Measurements from ENCODE around the gene WDR81. TPM values are rescaled to one million over a fixed set of nuclear protein-coding genes. Genes with fewer than 3 reads are reported as not detected.

The WDR81 gene
- total and polyA plus RNA-seq, 2 donors (not counting 1 experiment from before 2014, with no cell fraction given): 52.7 to 102 TPM

DNA sequence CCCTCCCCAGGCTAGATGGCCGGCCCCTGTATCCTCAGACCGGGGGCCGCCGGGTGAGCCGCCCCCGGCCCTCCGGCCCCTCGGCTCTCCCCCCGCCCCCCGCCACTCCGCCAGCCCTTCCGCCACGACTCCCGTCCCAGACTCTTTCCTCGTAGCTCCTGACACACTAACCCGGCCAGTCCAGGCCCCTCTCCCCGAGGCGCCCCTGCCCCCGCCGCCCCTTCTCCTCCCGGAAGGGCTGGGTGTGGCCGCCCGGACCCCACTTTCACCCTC, 8.8 kb upstream of the WDR81 start:
- H2AFZ ChIP-seq (ENCODE audit: insufficient read depth, low read depth, low read length, poor library complexity, severe bottlenecking): peak overlapping the region; percentile 82
- peaks cover 26 to 35% of the 10 kb centered on the region in 2 donors for H3K4me1 ChIP-seq (ENCODE audit: control insufficient read depth in 2 of 2, insufficient read depth in 2 of 2, low read length in 2 of 2)
- H3K4me2 ChIP-seq (replicated peaks; ENCODE audit: low read depth, low read length, poor library complexity, severe bottlenecking): peak overlapping the region; percentile 99
- CTCF ChIA-PET: interaction anchor here (1.0 to 12.4 kb wide), 9 partner anchors 16 to 152 kb away, joined by 3 to 397 read pairs (median 10); partner anchors contain the start of genes RPA1 and SMYD4
- H3K9ac ChIP-seq (ENCODE audit: low read length): peak overlapping the region; percentile 80
- intact Hi-C loops (cut with micrococcal nuclease): loop anchor here (1.0 to 2.0 kb wide), 7 partner anchors 31 to 677 kb away; partner anchors contain the start of genes INPP5K, PRPF8, RILP and SMYD4
- DNase-seq (no peak), ATAC-seq (ENCODE audit: low read depth) (no peak)
- H3K9me3 ChIP-seq (ENCODE audit: control extremely low read depth in 1 of 3, control insufficient read depth in 2 of 3, insufficient read depth in 1 of 3, low read length in 2 of 3): no peaks in the 10 kb centered on the region
- peak overlapping the region in 4 of 5 experiments; percentile 53 to 78 (median 60) for H3K4me3 ChIP-seq (ENCODE audit: control extremely low read depth in 1 of 5, extremely low read depth in 1 of 5, insufficient read depth in 1 of 5, low read depth in 2 of 5, low read length in 4 of 5)
- whole genome bisulfite sequencing (ENCODE audit: insufficient coverage): 0% methylated on average over 8 of the region's 23 CpGs
- H3K4me3 Mint-ChIP-seq: peak overlapping the region; percentile 93
- H3K27ac Mint-ChIP-seq: peak overlapping the region; percentile 89
- H3K4me1 Mint-ChIP-seq: peaks cover 31% of the 10 kb centered on the region
- H3K79me2 ChIP-seq (ENCODE audit: control insufficient read depth, insufficient read depth, low read length): no peaks in the 10 kb centered on the region
- H3K9me3 Mint-ChIP-seq (ENCODE audit: insufficient read depth): no peaks in the 10 kb centered on the region
- no peak for TF ChIP-seq CTCF (IDR thresholded peaks at IDR 0.05)
- no peak for TF ChIP-seq EZH2 (IDR thresholded peaks at IDR 0.05; ENCODE audit: borderline replicate concordance, insufficient read depth, low read depth, low read length, poor library complexity, severe bottlenecking)
- peak overlapping the region; percentile 30 to 75 for H3K27ac ChIP-seq (ENCODE audit: low read length in 2 of 2)
- peaks cover 0 to 33% (median 10%) of the 10 kb centered on the region in 4 experiments for H3K27me3 ChIP-seq (replicated peaks in 1 of 4; ENCODE audit: control extremely low read depth in 1 of 4, control insufficient read depth in 3 of 4, insufficient read depth in 4 of 4, low read length in 3 of 4)
- H4K20me1 ChIP-seq (ENCODE audit: control insufficient read depth, insufficient read depth, low read length, poor library complexity, severe bottlenecking): peaks cover 14% of the 10 kb centered on the region
- POLR2A ChIA-PET: interaction anchor here (0.8 to 3.1 kb wide), 10 partner anchors 17 to 242 kb away, joined by 3 to 25 read pairs (median 4); partner anchors contain the start of genes PRPF8, RPA1 and SMYD4
- H3K27me3 Mint-ChIP-seq: peaks cover 34% of the 10 kb centered on the region
- H3K36me3 ChIP-seq (replicated peaks in 1 of 2; ENCODE audit: control extremely low read depth in 1 of 2, control insufficient read depth in 1 of 2, extremely low read depth in 1 of 2, insufficient read depth in 2 of 2, low read length in 1 of 2): no peaks in the 10 kb centered on the region
